Measurements from ENCODE around the gene USP34. TPM values are rescaled to one million over a fixed set of nuclear protein-coding genes. Genes with fewer than 3 reads are reported as not detected.
"Not testable (repeated sequence)": the region's sequence is repeated elsewhere in the genome, so short reads cannot be mapped to it uniquely, and the experiment has no call there.

The USP34 gene
- total RNA-seq, 1 experiment from 2014 or later: 89.4 TPM

GRCh38 chr2:61149074-61149473 is 321.8 kb downstream of the USP34 start:
- H3K9me3 Mint-ChIP-seq (ENCODE audit: low read depth, unreplicated experiment): no peaks in the 10 kb centered on the region
- no peaks in the 10 kb centered on the region for H3K27me3 Mint-ChIP-seq (ENCODE audit: unreplicated experiment)
- no peak for TF ChIP-seq CTCF (IDR thresholded peaks at IDR 0.05; ENCODE audit: unreplicated experiment)
- CTCF ChIA-PET: no interaction called here
- no peaks in the 10 kb centered on the region for H3K4me1 Mint-ChIP-seq (ENCODE audit: low read depth, unreplicated experiment)
- no peak for DNase-seq
- H3K27ac Mint-ChIP-seq (ENCODE audit: unreplicated experiment): no peak overlapping the region
- no TSS peak for BruUV-seq (replicated peaks)
- no peak overlapping the region for H3K4me3 Mint-ChIP-seq (ENCODE audit: low read depth, unreplicated experiment)
- peaks cover 33% of the 10 kb centered on the region for H3K36me3 Mint-ChIP-seq (ENCODE audit: insufficient read depth, unreplicated experiment)
- intact Hi-C loops (cut with micrococcal nuclease; ENCODE audit: unreplicated experiment): no loop called here

GRCh38 chr2:61148091-61148490 is 322.8 kb downstream of the USP34 start:
- H3K9me3 Mint-ChIP-seq (ENCODE audit: low read depth, unreplicated experiment); BruUV-seq (replicated peaks); H3K4me1 Mint-ChIP-seq (ENCODE audit: low read depth, unreplicated experiment); CTCF ChIA-PET; H3K4me3 Mint-ChIP-seq (ENCODE audit: low read depth, unreplicated experiment); H3K27ac Mint-ChIP-seq (ENCODE audit: unreplicated experiment); DNase-seq; H3K27me3 Mint-ChIP-seq (ENCODE audit: unreplicated experiment); intact Hi-C loops (cut with micrococcal nuclease; ENCODE audit: unreplicated experiment): not testable (repeated sequence)
- H3K36me3 Mint-ChIP-seq (ENCODE audit: insufficient read depth, unreplicated experiment): peaks cover 33% of the 10 kb centered on the region

DNA sequence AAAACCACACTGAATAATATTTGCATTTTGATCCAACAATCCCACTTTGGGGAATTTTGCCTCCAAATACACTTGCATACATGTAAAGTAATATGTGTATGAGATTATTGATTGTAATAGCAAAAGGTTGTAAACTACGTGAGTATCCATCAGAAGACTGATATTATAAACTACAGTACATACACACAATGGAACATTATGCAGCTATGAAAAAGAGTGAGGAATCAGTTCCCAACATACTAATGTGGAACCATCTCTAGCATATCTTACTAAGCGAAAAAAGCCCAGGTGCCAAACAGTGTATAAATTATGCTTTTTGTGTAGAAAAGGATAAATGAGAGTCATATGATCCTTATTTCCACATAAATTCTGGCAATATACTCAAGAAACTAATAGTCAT is 324.9 kb downstream of the USP34 start:
- no peak for TF ChIP-seq CTCF (IDR thresholded peaks at IDR 0.05; ENCODE audit: unreplicated experiment)
- H3K4me1 Mint-ChIP-seq (ENCODE audit: low read depth, unreplicated experiment): no peaks in the 10 kb centered on the region
- H3K36me3 Mint-ChIP-seq (ENCODE audit: insufficient read depth, unreplicated experiment): peaks cover 33% of the 10 kb centered on the region
- intact Hi-C loops (cut with micrococcal nuclease; ENCODE audit: unreplicated experiment): no loop called here
- no peaks in the 10 kb centered on the region for H3K27me3 Mint-ChIP-seq (ENCODE audit: unreplicated experiment)
- no TSS peak for BruUV-seq (replicated peaks)
- DNase-seq: no peak
- no peak overlapping the region for H3K27ac Mint-ChIP-seq (ENCODE audit: unreplicated experiment)
- peak overlapping the region; percentile 78 for H3K4me3 Mint-ChIP-seq (ENCODE audit: low read depth, unreplicated experiment)
- CTCF ChIA-PET: interaction anchor here (1.4 kb wide), 1 partner anchor 10 kb away, joined by 3 read pairs; no protein-coding TSS in a partner anchor
- H3K9me3 Mint-ChIP-seq (ENCODE audit: low read depth, unreplicated experiment): no peaks in the 10 kb centered on the region

DNA sequence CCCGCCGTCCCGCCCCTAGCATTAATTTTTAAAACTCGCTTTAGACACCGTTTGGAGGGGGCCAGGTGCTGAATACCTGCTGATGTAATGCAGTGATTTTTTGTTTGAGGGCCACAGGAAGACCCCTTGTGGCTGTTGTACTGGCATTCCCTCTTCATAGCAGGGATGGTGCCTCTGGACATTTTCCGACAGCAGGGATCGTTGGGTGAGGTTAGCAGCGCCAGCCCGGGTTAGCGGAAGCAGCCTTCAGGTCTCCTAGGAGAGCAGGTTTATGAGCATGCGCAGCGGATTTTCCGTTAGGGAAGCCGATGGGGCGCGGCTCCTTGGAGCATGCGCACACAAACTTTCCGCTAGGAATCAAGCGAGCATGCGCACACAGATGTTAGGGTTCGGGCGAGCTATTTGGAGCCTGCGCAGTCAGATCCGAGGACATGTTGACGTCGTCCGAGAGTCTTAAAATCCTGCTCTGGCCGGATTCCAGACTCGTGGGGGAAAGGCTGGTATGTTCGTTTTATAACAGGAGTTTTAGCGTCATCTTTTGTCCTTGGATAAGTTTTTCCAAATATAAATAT is 326.1 kb downstream of the USP34 start:
- Mint-ChIP-seq H3K9me3 (ENCODE audit: low read depth, unreplicated experiment) (no peaks in the 10 kb centered on the region), H3K36me3 (ENCODE audit: insufficient read depth, unreplicated experiment) (peaks cover 26% of the 10 kb centered on the region), H3K27ac (ENCODE audit: unreplicated experiment) (peak overlapping the region; percentile 93), H3K4me3 (ENCODE audit: low read depth, unreplicated experiment) (peak overlapping the region; percentile 78), H3K27me3 (ENCODE audit: unreplicated experiment) (no peaks in the 10 kb centered on the region), H3K4me1 (ENCODE audit: low read depth, unreplicated experiment) (no peaks in the 10 kb centered on the region)
- DNase-seq: peak; percentile 93
- intact Hi-C loops (cut with micrococcal nuclease; ENCODE audit: unreplicated experiment): no loop called here
- BruUV-seq (replicated peaks): no TSS peak
- CTCF ChIA-PET: interaction anchor here (1.0 to 1.4 kb wide), 2 partner anchors 9 to 709 kb away, joined by 3 read pairs; partner anchors contain the start of gene FAM161A
- no peak for TF ChIP-seq CTCF (IDR thresholded peaks at IDR 0.05; ENCODE audit: unreplicated experiment)

- BruUV-seq (replicated peaks): no TSS peak
- no peak for DNase-seq
- H3K9me3 Mint-ChIP-seq (ENCODE audit: low read depth, unreplicated experiment): no peaks in the 10 kb centered on the region
- no peaks in the 10 kb centered on the region for H3K4me1 Mint-ChIP-seq (ENCODE audit: low read depth, unreplicated experiment)
- CTCF ChIA-PET: no interaction called here
- intact Hi-C loops (cut with micrococcal nuclease; ENCODE audit: unreplicated experiment): no loop called here
- H3K27ac Mint-ChIP-seq (ENCODE audit: unreplicated experiment): no peak overlapping the region
- no peak for TF ChIP-seq CTCF (IDR thresholded peaks at IDR 0.05; ENCODE audit: unreplicated experiment)
- H3K4me3 Mint-ChIP-seq (ENCODE audit: low read depth, unreplicated experiment): no peak overlapping the region
- peaks cover 8% of the 10 kb centered on the region for H3K36me3 Mint-ChIP-seq (ENCODE audit: insufficient read depth, unreplicated experiment)
- no peaks in the 10 kb centered on the region for H3K27me3 Mint-ChIP-seq (ENCODE audit: unreplicated experiment)
These were observed 329.7 kb downstream of the USP34 start for GRCh38 chr2:61141151-61141550.
